Measurements from ENCODE around the gene MICOS13. TPM values are rescaled to one million over a fixed set of nuclear protein-coding genes. Genes with fewer than 3 reads are reported as not detected.
"Not testable (repeated sequence)": the region's sequence is repeated elsewhere in the genome, so short reads cannot be mapped to it uniquely, and the experiment has no call there.

Gene MICOS13
- total RNA-seq, 1 experiment from 2014 or later: 93.5 TPM

DNA sequence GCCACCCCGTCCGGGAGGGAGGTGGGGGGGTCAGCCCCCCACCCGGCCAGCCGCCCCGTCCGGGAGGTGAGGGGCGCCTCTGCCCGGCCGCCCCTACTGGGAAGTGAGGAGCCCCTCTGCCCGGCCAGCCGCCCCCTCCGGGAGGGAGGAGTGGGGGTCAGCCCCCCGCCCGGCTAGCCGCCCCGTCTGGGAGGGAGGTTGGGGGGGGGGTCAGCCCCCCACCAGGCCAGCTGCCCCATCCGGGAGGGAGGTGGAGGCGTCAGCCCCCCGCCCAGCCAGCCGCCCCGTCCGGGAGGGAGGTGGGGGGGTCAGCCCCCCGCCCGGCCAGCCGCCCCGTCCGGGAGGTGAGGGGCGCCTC lies 21.7 kb upstream of the MICOS13 start:
- intact Hi-C loops (cut with micrococcal nuclease; ENCODE audit: unreplicated experiment); BruUV-seq (replicated peaks); POLR2A ChIA-PET; H3K9me3 ChIP-seq (ENCODE audit: control insufficient read depth, insufficient read depth, low read depth, low read length); in situ Hi-C loops (cut with HindIII; ENCODE audit: low pct_unique_long_range_greater_than_20kb, low sequenced_read_pairs); H3K27me3 ChIP-seq (ENCODE audit: control insufficient read depth, insufficient read depth, low read length); H3K27ac ChIP-seq (ENCODE audit: low read length); CTCF ChIA-PET; H3K36me3 ChIP-seq (ENCODE audit: control insufficient read depth, insufficient read depth, low read length); H3K4me1 ChIP-seq (ENCODE audit: control insufficient read depth, insufficient read depth, low read length); DNase-seq (ENCODE audit: low read depth, low spot score); H3K4me3 ChIP-seq (ENCODE audit: low read depth in 2 of 2, low read length in 2 of 2); ATAC-seq: not testable (repeated sequence)

DNA sequence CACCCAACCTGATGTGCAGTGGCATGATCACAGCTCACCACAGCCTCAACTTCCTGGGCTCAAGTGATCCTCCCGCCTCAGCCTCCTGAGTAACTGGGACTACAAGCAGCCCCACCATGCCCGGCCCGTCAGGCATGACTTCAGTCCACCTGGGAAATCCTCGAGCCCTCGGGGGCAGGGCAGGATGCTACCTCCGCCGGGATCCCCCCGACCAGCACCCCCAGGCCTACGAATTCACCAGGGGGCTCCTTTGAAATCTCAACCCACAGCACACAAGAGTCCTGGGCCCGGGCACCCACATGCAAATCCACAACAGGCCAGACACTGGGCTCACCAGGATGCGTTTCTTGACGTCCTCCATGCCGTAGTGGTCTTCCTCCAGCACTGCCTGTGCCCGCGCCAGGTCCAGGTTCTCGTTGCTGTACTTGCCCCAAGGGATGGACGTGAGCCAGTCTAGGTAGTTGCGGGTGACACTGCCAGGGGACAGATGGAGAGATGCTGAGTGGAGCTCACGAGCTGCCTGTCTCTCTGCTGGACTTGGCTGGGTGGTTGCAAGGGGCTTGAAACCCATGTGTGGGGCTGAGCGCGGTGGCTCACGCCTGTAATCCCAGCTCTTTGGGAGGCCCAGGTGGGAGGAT lies 20.3 kb upstream of the MICOS13 start:
- Histone ChIP-seq H3K27me3 (ENCODE audit: control insufficient read depth, insufficient read depth, low read length) (no peaks in the 10 kb centered on the region), H3K27ac (ENCODE audit: low read length) (no peak overlapping the region), H3K4me3 (ENCODE audit: low read depth in 2 of 2, low read length in 2 of 2) (no peak overlapping the region), H3K36me3 (ENCODE audit: control insufficient read depth, insufficient read depth, low read length) (no peaks in the 10 kb centered on the region; the same call in 1 of the 2 replicates), H3K4me1 (ENCODE audit: control insufficient read depth, insufficient read depth, low read length) (no peaks in the 10 kb centered on the region; the same call in 1 of the 2 replicates), H3K9me3 (ENCODE audit: control insufficient read depth, insufficient read depth, low read depth, low read length) (no peaks in the 10 kb centered on the region)
- BruUV-seq (replicated peaks): no TSS peak
- no peak for TF ChIP-seq POLR2AphosphoS5 (IDR thresholded peaks at IDR 0.05; ENCODE audit: low read depth, low read length)
- no peak for TF ChIP-seq SIN3A (IDR thresholded peaks at IDR 0.05; ENCODE audit: borderline replicate concordance, insufficient read depth, low read depth, low read length)
- TF ChIP-seq, protein P1, sequence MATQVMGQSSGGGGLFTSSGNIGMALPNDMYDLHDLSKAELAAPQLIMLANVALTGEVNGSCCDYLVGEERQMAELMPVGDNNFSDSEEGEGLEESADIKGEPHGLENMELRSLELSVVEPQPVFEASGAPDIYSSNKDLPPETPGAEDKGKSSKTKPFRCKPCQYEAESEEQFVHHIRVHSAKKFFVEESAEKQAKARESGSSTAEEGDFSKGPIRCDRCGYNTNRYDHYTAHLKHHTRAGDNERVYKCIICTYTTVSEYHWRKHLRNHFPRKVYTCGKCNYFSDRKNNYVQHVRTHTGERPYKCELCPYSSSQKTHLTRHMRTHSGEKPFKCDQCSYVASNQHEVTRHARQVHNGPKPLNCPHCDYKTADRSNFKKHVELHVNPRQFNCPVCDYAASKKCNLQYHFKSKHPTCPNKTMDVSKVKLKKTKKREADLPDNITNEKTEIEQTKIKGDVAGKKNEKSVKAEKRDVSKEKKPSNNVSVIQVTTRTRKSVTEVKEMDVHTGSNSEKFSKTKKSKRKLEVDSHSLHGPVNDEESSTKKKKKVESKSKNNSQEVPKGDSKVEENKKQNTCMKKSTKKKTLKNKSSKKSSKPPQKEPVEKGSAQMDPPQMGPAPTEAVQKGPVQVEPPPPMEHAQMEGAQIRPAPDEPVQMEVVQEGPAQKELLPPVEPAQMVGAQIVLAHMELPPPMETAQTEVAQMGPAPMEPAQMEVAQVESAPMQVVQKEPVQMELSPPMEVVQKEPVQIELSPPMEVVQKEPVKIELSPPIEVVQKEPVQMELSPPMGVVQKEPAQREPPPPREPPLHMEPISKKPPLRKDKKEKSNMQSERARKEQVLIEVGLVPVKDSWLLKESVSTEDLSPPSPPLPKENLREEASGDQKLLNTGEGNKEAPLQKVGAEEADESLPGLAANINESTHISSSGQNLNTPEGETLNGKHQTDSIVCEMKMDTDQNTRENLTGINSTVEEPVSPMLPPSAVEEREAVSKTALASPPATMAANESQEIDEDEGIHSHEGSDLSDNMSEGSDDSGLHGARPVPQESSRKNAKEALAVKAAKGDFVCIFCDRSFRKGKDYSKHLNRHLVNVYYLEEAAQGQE (IDR thresholded peaks at IDR 0.05; ENCODE audit: insufficient read depth in 1 of 2, low read depth in 2 of 2, low read length in 1 of 2): no peak
- TF ChIP-seq, protein P2, sequence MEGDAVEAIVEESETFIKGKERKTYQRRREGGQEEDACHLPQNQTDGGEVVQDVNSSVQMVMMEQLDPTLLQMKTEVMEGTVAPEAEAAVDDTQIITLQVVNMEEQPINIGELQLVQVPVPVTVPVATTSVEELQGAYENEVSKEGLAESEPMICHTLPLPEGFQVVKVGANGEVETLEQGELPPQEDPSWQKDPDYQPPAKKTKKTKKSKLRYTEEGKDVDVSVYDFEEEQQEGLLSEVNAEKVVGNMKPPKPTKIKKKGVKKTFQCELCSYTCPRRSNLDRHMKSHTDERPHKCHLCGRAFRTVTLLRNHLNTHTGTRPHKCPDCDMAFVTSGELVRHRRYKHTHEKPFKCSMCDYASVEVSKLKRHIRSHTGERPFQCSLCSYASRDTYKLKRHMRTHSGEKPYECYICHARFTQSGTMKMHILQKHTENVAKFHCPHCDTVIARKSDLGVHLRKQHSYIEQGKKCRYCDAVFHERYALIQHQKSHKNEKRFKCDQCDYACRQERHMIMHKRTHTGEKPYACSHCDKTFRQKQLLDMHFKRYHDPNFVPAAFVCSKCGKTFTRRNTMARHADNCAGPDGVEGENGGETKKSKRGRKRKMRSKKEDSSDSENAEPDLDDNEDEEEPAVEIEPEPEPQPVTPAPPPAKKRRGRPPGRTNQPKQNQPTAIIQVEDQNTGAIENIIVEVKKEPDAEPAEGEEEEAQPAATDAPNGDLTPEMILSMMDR (IDR thresholded peaks at IDR 0.05): no peak
- TF ChIP-seq TCF7L2 (IDR thresholded peaks at IDR 0.05; ENCODE audit: low read depth, low read length): no peak
- DNase-seq (ENCODE audit: low read depth, low spot score) (no peak), ATAC-seq (no peak)
- intact Hi-C loops (cut with micrococcal nuclease; ENCODE audit: unreplicated experiment): no loop called here
- CTCF ChIA-PET: no interaction called here
- POLR2A ChIA-PET: no interaction called here
- in situ Hi-C loops (cut with HindIII; ENCODE audit: low pct_unique_long_range_greater_than_20kb, low sequenced_read_pairs): no loop called here

DNA sequence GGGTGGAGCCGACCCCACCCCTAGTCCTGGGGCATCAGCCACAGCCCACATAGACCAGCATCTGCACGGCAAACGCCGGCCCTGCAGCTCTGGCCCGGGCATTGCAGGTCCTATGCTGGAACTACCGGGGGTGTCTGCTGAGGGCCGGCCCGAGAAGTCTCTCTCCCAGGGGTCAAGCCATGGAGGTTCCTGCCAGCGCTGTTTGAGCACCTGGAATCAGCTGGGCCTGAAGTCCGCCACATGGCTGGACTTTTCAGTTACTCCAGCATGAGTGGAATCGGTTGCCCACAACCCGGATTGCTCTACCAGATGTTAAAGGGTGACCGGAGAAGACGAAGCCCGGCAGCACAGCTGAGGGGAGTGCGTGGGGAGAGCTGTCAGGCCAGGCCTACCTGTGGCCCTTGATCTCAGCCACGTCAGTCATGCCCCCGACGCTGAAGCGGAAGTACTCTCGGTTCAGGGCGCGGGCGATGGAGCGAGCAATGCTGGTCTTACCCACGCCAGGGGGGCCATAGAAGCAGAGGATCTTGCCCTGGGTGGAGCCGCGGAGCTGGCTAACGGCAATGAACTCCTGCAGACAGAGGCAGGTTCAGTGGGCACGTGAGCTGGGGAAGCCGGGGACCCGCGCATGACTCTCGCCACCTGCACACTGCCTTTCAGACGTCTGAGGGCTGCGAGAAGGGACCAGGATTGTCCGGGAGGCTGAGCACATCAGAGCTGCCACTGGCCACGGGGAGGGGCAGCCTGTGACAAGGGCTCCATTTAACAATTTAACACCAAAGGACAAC lies 18.5 kb upstream of the MICOS13 start:
- no peaks in the 10 kb centered on the region; the same call in 1 of the 2 replicates for H3K36me3 ChIP-seq (ENCODE audit: control insufficient read depth, insufficient read depth, low read length)
- CTCF ChIA-PET: no interaction called here
- TF ChIP-seq, protein P2 (IDR thresholded peaks at IDR 0.05): no peak
- no peak for TF ChIP-seq TCF7L2 (IDR thresholded peaks at IDR 0.05; ENCODE audit: low read depth, low read length)
- no peak for TF ChIP-seq SIN3A (IDR thresholded peaks at IDR 0.05; ENCODE audit: borderline replicate concordance, insufficient read depth, low read depth, low read length)
- TF ChIP-seq, protein P1 (IDR thresholded peaks at IDR 0.05; ENCODE audit: insufficient read depth in 1 of 2, low read depth in 2 of 2, low read length in 1 of 2): no peak
- no peak; the same call in 1 of the 2 replicates for TF ChIP-seq POLR2AphosphoS5 (IDR thresholded peaks at IDR 0.05; ENCODE audit: low read depth, low read length)
- H3K9me3 ChIP-seq (ENCODE audit: control insufficient read depth, insufficient read depth, low read depth, low read length): no peaks in the 10 kb centered on the region
- POLR2A ChIA-PET: no interaction called here
- in situ Hi-C loops (cut with HindIII; ENCODE audit: low pct_unique_long_range_greater_than_20kb, low sequenced_read_pairs): no loop called here
- H3K27me3 ChIP-seq (ENCODE audit: control insufficient read depth, insufficient read depth, low read length): no peaks in the 10 kb centered on the region
- intact Hi-C loops (cut with micrococcal nuclease; ENCODE audit: unreplicated experiment): loop anchor here (10.0 kb wide), 1 partner anchor 96 kb away; the partner anchor contains the start of gene DUS3L
- H3K4me3 ChIP-seq (ENCODE audit: low read depth in 2 of 2, low read length in 2 of 2): no peak overlapping the region
- BruUV-seq (replicated peaks): no TSS peak
- ATAC-seq (no peak), DNase-seq (ENCODE audit: low read depth, low spot score) (no peak)
- peaks cover 2% of the 10 kb centered on the region for H3K4me1 ChIP-seq (ENCODE audit: control insufficient read depth, insufficient read depth, low read length)
- H3K27ac ChIP-seq (ENCODE audit: low read length): no peak overlapping the region
